Measurements from ENCODE around the gene LGALS1.
A peak's percentile ranks its signal among the peaks of the same experiment; 100 is the strongest.
"Not testable (repeated sequence)": the region's sequence is repeated elsewhere in the genome, so short reads cannot be mapped to it uniquely, and the experiment has no call there.

The LGALS1 gene

DNA sequence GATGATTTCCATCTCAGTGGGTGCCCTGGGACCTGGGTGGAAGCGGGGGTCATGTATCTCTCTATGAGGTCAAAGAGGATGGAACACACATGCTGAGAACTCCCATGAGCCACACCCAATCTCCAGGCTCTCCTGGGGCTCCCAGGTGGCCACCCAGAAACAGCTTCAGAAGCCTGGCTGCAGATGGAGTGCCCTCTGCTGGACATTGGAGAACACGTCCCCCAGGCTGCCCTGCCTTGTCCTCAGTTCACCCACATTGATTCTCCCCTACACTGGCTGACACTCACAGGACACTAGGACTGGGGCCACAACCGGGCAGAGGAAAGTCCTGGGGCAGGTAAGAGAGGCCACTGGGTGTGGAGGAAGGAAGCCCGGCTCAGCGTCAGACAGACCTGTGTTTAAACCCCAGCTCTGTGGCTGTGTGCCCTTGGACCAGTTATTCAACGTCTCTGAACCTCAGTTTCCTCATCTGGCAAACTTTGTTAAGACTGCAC, 6.2 kb downstream of the LGALS1 start:
- H3K36me3 Mint-ChIP-seq (ENCODE audit: low read depth): peaks cover 12% of the 10 kb centered on the region
- H3K4me3 Mint-ChIP-seq: no peak overlapping the region
- DNase-seq: peak; percentile 81
- no peaks in the 10 kb centered on the region for H3K27me3 Mint-ChIP-seq
- H3K4me1 Mint-ChIP-seq (ENCODE audit: low read depth): peaks cover 28% of the 10 kb centered on the region
- H3K27ac Mint-ChIP-seq: peak overlapping the region; percentile 71
- no peaks in the 10 kb centered on the region for H3K9me3 Mint-ChIP-seq

DNA sequence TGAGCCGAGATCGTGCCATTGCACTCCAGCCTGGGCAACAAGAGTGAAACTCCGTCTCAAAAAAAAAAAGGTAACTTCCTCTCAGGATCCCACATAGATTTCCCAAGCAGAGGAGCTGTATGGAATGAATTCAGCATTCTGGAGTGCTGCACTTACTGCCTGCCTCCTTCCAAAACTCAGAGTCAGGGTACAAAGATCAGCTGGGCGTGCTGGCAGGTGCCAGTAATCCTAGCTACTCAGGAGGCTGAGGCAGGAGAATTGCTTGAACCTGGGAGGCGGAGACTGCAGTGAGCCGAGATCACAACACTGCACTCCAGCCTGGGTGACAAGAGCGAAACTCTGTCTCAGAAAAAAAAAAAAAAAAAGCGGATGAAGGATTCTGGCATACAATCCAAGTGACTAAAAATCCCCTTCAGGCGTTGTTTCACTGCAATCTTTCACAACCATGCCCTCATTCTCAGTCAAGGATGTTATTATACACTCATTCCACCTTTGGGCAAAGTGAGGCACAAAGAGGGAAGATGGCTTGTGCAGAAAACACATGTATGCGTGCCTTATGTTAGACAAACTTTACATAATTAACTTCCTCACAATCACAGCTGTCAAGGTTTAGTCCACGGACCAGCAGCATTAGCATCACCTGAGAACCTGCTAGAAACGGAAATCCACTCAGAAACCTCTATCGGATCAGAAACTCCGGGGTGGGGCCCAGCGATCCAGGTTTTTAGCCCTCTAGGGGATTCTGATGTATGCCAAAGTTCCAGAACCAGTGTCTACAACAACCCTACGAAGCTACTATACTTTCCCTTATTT, 9.6 kb downstream of the LGALS1 start:
- Mint-ChIP-seq H3K27ac (peak overlapping the region; percentile 97), H3K27me3 (no peaks in the 10 kb centered on the region), H3K4me1 (ENCODE audit: low read depth) (peaks cover 36% of the 10 kb centered on the region), H3K9me3 (no peaks in the 10 kb centered on the region), H3K4me3 (peak overlapping the region; percentile 99), H3K36me3 (ENCODE audit: low read depth) (peaks cover 37% of the 10 kb centered on the region)
- no peak for DNase-seq

DNA sequence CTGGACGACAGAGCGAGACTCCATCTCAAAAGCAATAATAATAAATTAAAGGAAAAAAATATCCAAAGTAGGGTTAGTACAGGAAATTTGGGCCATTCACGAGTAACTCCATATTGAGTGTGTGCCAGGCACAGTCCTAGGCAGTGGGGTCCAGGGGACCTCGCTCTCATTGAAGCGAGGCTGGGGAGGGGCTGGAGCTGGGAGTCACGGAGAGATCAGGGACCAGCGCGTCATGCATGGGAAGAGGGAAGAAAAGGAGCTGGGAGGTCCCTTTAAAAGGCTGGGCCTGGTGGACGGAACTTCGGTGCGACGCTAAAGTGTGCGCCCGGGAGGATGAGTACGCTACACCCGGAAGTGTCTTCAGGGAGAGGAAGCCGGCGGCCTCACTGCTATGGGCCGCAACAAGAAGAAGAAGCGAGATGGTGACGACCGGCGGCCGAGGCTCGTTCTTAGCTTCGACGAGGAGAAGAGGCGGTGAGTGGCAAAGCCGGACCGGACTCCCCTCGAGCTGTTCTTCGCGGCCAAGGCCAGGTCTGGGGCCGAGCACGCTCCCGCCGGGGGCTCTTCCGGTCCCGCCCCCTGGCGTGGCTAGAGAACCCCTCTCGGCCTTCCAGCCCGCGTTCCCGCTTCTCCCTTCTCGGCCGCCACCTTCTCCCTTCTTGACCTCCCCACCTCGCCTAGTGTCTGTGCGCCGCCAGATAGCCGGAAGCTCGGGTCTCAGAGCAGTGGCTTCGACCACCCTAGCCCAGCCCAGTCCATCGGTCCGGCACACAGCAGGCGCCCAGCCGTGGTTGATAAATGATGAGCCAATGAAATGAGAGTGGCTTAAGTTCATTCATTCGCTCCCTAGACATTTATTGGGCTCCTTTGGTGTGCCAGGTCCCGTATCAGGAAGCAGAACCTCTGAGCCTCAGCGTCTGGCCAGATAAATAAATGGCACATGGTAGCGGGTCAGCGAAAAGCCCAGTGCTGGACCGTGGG, 10.9 kb downstream of the LGALS1 start, which contains the start of gene NOL12:
NOL12 (plus strand) TSS at position 342 of the 981 bp plus-strand sequence; CDS start at position 392, 50 bp downstream.
- Mint-ChIP-seq H3K4me3 (peak within 1 kb of the TSS; percentile 99), H3K36me3 (ENCODE audit: low read depth) (peaks cover 50% of the 10 kb centered on the region), H3K9me3 (no peaks in the 10 kb centered on the region), H3K27ac (peak within 1 kb of the TSS; percentile 97), H3K4me1 (ENCODE audit: low read depth) (peaks cover 33% of the 10 kb centered on the region), H3K27me3 (no peaks in the 10 kb centered on the region)
- peak; percentile 90 for DNase-seq

DNA sequence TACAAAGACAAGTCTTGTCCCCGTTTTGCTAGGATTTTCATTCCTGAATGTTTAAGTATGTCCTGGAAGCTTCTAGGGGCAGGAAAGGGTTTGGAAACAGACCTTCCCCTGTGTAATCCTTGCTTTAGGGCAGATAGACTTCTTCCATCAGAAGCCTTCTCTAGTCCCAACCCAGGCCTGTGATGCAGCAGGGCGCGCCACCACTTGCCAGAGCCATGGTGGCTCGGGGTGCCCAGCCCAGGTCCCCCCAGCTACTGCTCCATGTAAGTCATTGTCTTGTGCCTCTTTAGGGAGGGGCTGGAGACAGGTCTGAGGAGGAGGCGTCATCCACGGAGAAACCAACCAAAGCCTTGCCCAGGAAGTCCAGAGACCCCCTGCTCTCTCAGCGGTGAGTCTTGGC, 15.0 kb downstream of the LGALS1 start:
- no peak for DNase-seq
- Mint-ChIP-seq H3K27me3 (no peaks in the 10 kb centered on the region), H3K27ac (no peak overlapping the region), H3K9me3 (no peaks in the 10 kb centered on the region), H3K4me1 (ENCODE audit: low read depth) (peaks cover 28% of the 10 kb centered on the region), H3K4me3 (no peak overlapping the region), H3K36me3 (ENCODE audit: low read depth) (peaks cover 88% of the 10 kb centered on the region)

DNA sequence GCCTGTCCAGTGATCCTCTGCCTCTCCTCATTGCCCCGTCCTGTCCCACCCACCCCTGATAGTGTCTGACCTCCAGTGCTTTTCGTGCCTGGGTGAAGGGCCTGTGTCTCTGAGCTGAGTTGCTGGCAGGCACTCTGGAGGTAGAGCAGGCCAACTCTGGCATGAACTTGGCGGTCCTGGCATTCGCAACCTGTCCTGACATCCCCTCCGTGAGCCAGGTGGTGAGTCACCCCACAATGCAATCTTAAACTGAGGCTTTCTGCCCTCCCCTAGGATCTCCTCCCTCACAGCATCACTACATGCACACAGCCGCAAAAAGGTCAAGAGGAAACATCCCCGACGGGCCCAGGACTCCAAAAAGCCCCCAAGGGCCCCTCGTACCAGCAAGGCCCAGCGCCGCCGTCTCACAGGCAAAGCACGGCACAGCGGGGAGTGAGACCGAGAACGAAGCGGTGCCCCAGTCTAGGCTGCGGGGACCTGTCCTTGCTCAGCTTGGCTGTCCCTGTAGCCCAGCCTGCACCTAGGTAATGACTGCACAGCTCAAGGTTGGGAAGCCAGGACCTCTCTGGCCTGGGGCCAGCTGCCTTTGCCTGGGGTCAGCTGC, 15.6 kb downstream of the LGALS1 start:
- H3K36me3 Mint-ChIP-seq (ENCODE audit: low read depth): peaks cover 94% of the 10 kb centered on the region
- no peaks in the 10 kb centered on the region for H3K27me3 Mint-ChIP-seq
- no peak overlapping the region for H3K27ac Mint-ChIP-seq
- peaks cover 31% of the 10 kb centered on the region for H3K4me1 Mint-ChIP-seq (ENCODE audit: low read depth)
- H3K4me3 Mint-ChIP-seq: no peak overlapping the region
- DNase-seq: no peak
- H3K9me3 Mint-ChIP-seq: no peaks in the 10 kb centered on the region

DNA sequence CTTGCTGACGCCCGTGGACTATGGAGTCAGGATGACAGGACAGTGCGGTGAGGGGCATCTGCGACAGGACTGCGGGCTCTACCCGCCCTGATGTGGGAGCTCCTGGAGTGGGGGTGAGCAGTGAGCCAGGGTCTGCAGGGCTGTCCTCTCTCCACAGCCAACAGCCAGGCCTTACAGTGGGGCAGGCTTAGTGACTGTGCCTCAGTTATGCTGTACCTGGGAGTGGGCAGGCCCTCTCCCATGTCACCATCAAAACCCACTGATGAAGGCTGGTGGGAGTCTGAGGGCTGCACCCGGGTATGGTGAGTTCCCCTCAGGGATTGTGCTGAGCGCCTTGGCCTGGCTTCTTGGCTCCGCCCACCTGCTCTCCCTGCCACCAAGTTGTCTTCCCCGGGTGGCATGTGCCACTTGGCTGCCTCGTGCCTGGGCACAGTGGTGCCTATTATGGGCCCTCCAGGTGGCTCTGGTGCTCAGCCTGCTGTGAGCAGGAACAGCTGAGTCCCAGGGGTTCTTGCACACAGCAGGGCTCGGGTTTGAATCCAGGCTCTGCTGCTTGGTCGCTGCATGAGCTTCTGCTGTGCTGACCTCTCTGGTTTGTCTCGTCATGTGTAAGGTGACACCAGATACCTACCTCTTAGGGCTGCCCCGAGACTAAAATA, 17.3 kb downstream of the LGALS1 start:
- no peak overlapping the region for H3K4me3 Mint-ChIP-seq
- no peaks in the 10 kb centered on the region for H3K27me3 Mint-ChIP-seq
- H3K9me3 Mint-ChIP-seq: no peaks in the 10 kb centered on the region
- H3K4me1 Mint-ChIP-seq (ENCODE audit: low read depth): peaks cover 29% of the 10 kb centered on the region
- H3K27ac Mint-ChIP-seq: no peak overlapping the region
- H3K36me3 Mint-ChIP-seq (ENCODE audit: low read depth): peaks cover 83% of the 10 kb centered on the region
- DNase-seq: no peak

DNA sequence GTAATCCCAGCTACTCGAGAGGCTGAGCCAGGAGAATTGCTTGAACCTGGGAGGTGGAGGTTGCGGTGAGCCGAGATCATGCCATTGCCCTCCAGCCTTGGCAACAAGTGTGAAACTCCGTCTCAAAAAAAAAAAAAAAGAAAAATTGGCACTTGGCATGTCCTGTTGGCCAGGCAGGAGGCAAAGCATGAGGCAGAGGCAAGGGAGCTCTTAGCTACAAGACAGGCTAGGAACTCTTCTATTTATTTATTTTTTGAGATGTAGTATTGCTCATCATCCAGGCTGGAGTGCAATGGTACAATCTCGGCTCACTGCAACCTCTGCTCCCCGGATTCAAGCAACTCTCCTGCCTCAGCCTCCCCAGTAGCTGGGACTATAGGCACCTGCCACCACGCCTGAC, 18.7 kb downstream of the LGALS1 start:
- H3K36me3 Mint-ChIP-seq (ENCODE audit: low read depth): peaks cover 69% of the 10 kb centered on the region
- not testable (repeated sequence) for H3K27ac Mint-ChIP-seq, H3K4me3 Mint-ChIP-seq, H3K9me3 Mint-ChIP-seq, H3K27me3 Mint-ChIP-seq, DNase-seq
- H3K4me1 Mint-ChIP-seq (ENCODE audit: low read depth): peaks cover 18% of the 10 kb centered on the region

DNA sequence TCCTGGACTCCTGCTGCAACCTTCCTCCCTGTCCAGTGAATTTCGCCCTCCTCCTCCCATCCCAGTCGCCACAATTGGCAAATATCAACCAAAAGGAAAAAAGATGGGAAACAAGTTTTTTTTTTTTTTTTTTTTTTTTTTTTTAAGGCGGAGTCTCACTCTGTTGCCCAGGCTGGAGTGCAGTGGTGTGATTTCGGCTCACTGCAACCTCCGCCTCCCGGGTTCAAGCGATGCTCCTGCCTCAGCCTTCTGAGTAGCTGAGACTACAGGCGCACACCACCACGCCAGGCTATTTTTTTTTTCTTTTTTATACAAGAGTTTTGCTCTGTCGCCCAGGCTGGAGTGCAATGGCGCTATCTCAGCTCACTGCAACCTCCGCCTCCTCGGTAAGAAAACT, 20.8 kb downstream of the LGALS1 start:
- Mint-ChIP-seq H3K27ac (peak overlapping the region; percentile 2), H3K4me1 (ENCODE audit: low read depth) (peaks cover 16% of the 10 kb centered on the region), H3K36me3 (ENCODE audit: low read depth) (peaks cover 50% of the 10 kb centered on the region)
- not testable (repeated sequence) for H3K9me3 Mint-ChIP-seq, H3K27me3 Mint-ChIP-seq, H3K4me3 Mint-ChIP-seq, DNase-seq

DNA sequence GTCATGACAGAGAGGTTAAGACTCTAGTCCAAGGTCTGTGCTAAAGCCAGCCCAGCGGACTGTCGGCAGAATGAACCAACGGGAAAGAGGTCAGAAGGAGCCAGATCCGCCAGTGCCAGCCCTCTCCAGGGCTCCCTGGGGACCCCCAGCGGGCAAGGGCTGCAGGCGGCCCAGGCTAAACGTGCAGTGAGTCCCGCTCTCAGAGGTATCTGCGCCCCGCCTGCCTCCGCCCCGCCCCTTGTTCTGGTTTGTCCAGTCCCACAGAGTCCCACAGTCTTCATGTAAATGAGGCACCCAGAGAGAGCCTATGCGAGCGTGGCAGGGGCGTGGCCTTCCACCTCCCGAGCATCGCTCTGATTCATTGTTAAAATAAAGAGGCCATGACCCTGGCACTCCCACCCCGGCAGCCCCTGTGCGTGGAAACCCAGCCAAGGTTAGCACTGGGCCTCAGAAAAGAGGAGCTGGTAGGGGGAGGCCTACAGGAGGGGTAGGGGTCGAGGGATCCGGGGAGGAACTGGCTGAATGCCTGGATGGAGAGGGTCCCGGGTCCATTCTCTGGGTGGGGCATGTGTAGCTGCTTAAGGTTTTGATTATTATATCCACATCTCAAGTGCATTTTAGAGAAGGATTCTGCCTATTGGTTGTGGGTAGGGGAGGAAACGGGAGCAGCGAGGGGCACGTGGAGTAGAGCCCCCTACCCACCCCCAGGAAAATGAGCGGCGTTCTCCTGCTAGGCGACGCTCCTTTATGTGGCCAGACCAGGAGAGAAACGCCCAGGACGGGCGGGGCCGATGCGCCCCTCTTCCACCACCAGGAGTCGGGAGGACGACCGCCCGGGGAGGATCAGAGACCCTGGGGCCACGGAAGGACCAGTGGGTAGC, 21.5 kb downstream of the LGALS1 start, which contains the start of gene TRIOBP:
TRIOBP (plus strand) TSS at position 392 of the 881 bp plus-strand sequence. CDS start 4,318 bp downstream, outside the sequence.
- Mint-ChIP-seq H3K36me3 (ENCODE audit: low read depth) (peaks cover 43% of the 10 kb centered on the region), H3K9me3 (no peaks in the 10 kb centered on the region), H3K4me1 (ENCODE audit: low read depth) (peaks cover 16% of the 10 kb centered on the region), H3K4me3 (no peak within 1 kb of the TSS), H3K27me3 (no peaks in the 10 kb centered on the region), H3K27ac (peak within 1 kb of the TSS; percentile 66)
- DNase-seq: peak; percentile 87

DNA sequence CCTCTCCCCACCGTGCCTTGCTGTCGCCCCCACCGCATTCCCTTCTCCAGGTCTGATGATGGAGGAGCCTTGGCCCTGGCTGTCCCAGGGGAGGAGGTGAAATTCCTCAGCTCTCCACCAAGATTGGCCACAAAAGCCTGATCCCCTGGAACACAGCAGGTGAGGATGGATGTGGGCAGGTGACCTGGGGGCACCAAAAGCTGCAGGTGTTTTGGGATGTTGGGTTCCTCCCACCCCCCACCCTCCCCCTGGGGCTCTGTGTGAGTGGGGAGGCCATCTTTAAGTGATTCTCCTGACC, 22.1 kb downstream of the LGALS1 start:
- Mint-ChIP-seq H3K27me3 (no peaks in the 10 kb centered on the region), H3K9me3 (no peaks in the 10 kb centered on the region), H3K4me1 (ENCODE audit: low read depth) (peaks cover 16% of the 10 kb centered on the region), H3K4me3 (no peak overlapping the region), H3K27ac (no peak overlapping the region), H3K36me3 (ENCODE audit: low read depth) (peaks cover 37% of the 10 kb centered on the region)
- DNase-seq: no peak

DNA sequence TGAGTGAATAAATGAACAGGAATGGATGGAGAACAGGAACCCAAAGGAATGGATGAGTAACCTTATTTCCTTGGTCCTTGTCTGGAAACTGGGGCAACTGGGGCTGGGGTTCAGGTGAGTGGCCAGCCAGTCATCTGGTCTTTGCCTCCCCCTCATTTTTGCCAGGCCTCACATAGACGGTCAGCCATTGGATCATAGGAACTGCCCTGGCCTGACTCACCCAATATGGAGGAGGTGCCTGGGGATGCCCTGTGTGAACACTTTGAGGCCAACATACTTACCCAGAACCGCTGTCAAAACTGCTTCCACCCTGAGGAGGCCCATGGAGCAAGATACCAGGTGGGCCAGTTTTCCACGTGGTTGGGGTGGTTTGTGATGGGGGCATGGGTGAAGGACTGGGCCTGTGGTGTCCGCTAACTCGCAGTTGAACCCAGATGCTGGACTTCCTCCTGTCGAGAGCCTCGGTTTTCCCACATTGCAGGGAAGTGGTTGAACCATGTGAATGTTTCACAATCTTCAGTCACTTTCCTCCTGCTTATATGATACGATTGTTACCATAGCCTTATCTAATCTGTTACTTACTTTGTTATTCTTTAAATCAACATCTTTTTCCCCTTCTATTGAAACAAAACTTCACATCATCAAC, 25.8 kb downstream of the LGALS1 start:
- Mint-ChIP-seq H3K4me3 (no peak overlapping the region), H3K4me1 (ENCODE audit: low read depth) (peaks cover 7% of the 10 kb centered on the region), H3K27ac (no peak overlapping the region), H3K9me3 (no peaks in the 10 kb centered on the region), H3K27me3 (no peaks in the 10 kb centered on the region), H3K36me3 (ENCODE audit: low read depth) (peaks cover 25% of the 10 kb centered on the region)
- DNase-seq: no peak

DNA sequence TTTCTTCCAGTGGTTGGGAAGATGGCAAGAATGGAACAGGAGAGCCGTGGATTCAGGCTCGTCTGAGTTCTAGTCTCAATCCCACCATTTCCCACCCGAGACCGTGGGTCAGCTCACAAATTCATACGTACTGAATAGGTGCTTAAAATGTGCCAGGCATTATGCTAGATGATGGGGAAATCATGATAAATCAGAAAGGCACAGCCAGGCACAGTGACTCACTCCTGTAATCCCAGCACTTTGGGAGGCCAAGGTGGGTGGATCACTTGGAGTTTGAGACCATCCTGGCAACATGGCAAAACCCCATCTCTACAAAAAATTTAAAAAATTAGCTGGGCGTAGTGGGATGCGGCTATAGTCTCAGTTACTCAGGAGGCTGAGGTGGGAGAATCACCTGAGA, 28.5 kb downstream of the LGALS1 start:
- Mint-ChIP-seq H3K36me3 (ENCODE audit: low read depth) (peaks cover 23% of the 10 kb centered on the region), H3K4me3 (no peak overlapping the region), H3K27ac (no peak overlapping the region), H3K27me3 (no peaks in the 10 kb centered on the region), H3K4me1 (ENCODE audit: low read depth) (no peaks in the 10 kb centered on the region), H3K9me3 (no peaks in the 10 kb centered on the region)
- no peak for DNase-seq

DNA sequence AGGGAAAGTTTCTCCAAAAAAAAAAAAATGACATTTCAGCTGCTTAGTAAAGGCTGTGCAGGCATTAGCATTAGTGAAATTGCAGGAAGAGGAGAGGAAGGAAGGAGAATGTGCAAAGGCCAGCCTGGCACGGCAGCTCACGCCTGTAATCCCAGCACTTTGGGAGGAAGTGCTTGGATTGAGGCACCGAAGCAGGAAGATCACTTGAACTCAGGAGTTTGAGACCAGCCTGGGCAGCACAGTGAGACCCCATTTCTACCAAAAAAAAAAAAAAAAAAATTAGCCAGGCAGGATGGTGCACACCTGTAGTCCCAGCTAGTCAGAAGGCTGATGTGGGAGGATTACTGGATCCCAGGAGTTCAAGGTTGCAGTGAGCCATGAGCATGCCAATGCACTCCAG, 29.2 kb downstream of the LGALS1 start:
- H3K27me3 Mint-ChIP-seq: no peaks in the 10 kb centered on the region
- no peaks in the 10 kb centered on the region for H3K4me1 Mint-ChIP-seq (ENCODE audit: low read depth)
- no peaks in the 10 kb centered on the region for H3K9me3 Mint-ChIP-seq
- no peak overlapping the region for H3K27ac Mint-ChIP-seq
- DNase-seq: no peak
- no peak overlapping the region for H3K4me3 Mint-ChIP-seq
- peaks cover 23% of the 10 kb centered on the region for H3K36me3 Mint-ChIP-seq (ENCODE audit: low read depth)
